ENCODE measurements around the gene LMTK3. TPM values are rescaled to one million over a fixed set of nuclear protein-coding genes. Genes with fewer than 3 reads are reported as not detected.

The LMTK3 gene
- polyA plus RNA-seq, 1 donor (not counting 4 experiments of a cell fraction or from before 2014, with no cell fraction given) = 0.51 TPM

DNA sequence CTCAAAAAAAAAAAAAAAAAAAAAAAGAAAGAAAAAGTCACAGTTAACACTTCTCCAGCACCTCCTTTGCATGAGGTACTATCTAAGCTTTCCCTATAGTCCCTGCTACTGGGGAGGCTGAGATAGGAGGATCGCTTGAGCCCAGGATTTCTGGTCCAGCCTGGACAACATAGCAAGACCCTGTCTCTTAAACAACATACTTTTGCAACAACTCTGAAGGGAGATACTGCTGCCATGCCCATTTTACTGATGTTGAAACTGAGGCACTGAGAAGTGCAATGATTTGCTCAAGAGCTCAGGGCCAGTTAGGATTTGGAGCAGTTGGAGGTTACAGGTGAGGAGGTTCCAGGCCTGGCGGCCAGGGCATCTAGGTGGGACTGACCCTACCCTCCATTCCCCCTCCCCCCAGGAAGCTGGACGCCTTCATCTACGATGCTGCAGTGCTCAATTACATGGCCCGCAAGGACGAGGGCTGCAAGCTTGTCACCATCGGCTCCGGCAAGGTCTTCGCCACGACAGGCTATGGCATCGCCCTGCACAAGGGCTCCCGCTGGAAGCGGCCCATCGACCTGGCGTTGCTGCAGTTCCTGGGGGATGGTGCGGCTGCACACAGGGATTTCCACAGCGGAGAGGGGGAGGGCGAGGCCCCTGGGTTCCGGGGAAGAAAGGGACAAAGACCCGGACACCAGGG, 70.1 kb downstream of the LMTK3 start:
- Histone ChIP-seq H3K4me3 (ENCODE audit: control insufficient read depth in 2 of 3, extremely low read depth in 1 of 3, insufficient read depth in 2 of 3, low read depth in 1 of 3, low read length in 3 of 3) (no peak overlapping the region), H3K9ac (ENCODE audit: control insufficient read depth, extremely low read depth, insufficient read depth, low read length) (no peak overlapping the region), H3K4me1 (ENCODE audit: control insufficient read depth, extremely low read depth, insufficient read depth, low read length) (peaks cover 17% of the 10 kb centered on the region), H3K79me2 (ENCODE audit: control insufficient read depth, insufficient read depth, low read length) (peaks cover 7% of the 10 kb centered on the region), H2AFZ (ENCODE audit: control insufficient read depth, low read length) (no peak overlapping the region), H3K27me3 (ENCODE audit: control insufficient read depth, extremely low read depth, insufficient read depth, low read length) (peaks cover 25% of the 10 kb centered on the region), H3K36me3 (ENCODE audit: control insufficient read depth in 2 of 2, extremely low read depth in 1 of 2, insufficient read depth in 2 of 2, low read length in 2 of 2) (no peaks in the 10 kb centered on the region), H3K9me1 (ENCODE audit: control insufficient read depth, extremely low read depth, insufficient read depth, low read length) (no peaks in the 10 kb centered on the region), H4K20me1 (ENCODE audit: control insufficient read depth, extremely low read depth, insufficient read depth, low read length) (no peaks in the 10 kb centered on the region), H3K9me3 (ENCODE audit: control insufficient read depth, low read depth, low read length) (no peaks in the 10 kb centered on the region), H3K27ac (ENCODE audit: control insufficient read depth, insufficient read depth, low read length) (no peak overlapping the region), H3K4me2 (ENCODE audit: control insufficient read depth, extremely low read depth, insufficient read depth, low read depth, low read length) (no peak overlapping the region)
- dilution Hi-C loops (cut with MboI; ENCODE audit: extremely low pct_ligation_motif_present, low sequenced_read_pairs) = no loop called here
- TF ChIP-seq, protein P1, sequence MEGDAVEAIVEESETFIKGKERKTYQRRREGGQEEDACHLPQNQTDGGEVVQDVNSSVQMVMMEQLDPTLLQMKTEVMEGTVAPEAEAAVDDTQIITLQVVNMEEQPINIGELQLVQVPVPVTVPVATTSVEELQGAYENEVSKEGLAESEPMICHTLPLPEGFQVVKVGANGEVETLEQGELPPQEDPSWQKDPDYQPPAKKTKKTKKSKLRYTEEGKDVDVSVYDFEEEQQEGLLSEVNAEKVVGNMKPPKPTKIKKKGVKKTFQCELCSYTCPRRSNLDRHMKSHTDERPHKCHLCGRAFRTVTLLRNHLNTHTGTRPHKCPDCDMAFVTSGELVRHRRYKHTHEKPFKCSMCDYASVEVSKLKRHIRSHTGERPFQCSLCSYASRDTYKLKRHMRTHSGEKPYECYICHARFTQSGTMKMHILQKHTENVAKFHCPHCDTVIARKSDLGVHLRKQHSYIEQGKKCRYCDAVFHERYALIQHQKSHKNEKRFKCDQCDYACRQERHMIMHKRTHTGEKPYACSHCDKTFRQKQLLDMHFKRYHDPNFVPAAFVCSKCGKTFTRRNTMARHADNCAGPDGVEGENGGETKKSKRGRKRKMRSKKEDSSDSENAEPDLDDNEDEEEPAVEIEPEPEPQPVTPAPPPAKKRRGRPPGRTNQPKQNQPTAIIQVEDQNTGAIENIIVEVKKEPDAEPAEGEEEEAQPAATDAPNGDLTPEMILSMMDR (optimal IDR thresholded peaks at IDR 0.05 in 1 of 3, IDR thresholded peaks at IDR 0.05 in 1 of 3, conservative IDR thresholded peaks at IDR 0.05 in 1 of 3; ENCODE audit: extremely low read depth in 1 of 3, insufficient read depth in 2 of 3, low read length in 3 of 3) = no peak
- TF ChIP-seq EZH2 (IDR thresholded peaks at IDR 0.05; ENCODE audit: low read length) = no peak
- DNase-seq (ENCODE audit: low read depth, low spot score) = no peak
- FAIRE-seq = no peak

DNA sequence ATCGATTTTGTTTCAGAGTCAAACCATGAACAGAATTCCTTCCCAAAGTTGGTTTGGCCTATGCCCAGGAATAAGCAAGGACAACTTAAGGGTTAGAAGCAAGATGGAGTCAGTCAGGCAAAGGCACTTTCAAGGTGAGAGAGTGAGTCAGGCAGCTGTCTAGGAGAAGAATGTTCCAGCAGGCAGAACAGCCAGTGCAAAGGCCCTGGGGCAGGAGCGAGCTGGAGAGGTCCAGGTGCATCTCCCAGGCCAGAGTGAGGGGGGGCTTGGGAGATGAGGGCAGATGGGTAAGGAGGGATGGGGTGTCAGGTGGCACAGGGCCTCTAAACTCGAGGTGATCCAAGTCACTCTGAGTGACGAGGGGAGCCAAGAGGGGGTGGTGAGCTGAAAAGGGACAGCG, 75.0 kb downstream of the LMTK3 start:
- DNase-seq (ENCODE audit: low read depth, low spot score) (no peak), FAIRE-seq (no peak)
- Histone ChIP-seq H3K27me3 (ENCODE audit: control insufficient read depth, extremely low read depth, insufficient read depth, low read length) (peaks cover 2% of the 10 kb centered on the region), H3K27ac (ENCODE audit: control insufficient read depth, insufficient read depth, low read length) (no peak overlapping the region), H3K9me1 (ENCODE audit: control insufficient read depth, extremely low read depth, insufficient read depth, low read length) (no peaks in the 10 kb centered on the region), H3K36me3 (ENCODE audit: control insufficient read depth in 2 of 2, extremely low read depth in 1 of 2, insufficient read depth in 2 of 2, low read length in 2 of 2) (no peaks in the 10 kb centered on the region), H3K4me2 (ENCODE audit: control insufficient read depth, extremely low read depth, insufficient read depth, low read depth, low read length) (no peak overlapping the region), H3K9ac (ENCODE audit: control insufficient read depth, extremely low read depth, insufficient read depth, low read length) (no peak overlapping the region), H2AFZ (ENCODE audit: control insufficient read depth, low read length) (no peak overlapping the region), H3K4me1 (ENCODE audit: control insufficient read depth, extremely low read depth, insufficient read depth, low read length) (no peaks in the 10 kb centered on the region), H3K9me3 (ENCODE audit: control insufficient read depth, low read depth, low read length) (no peaks in the 10 kb centered on the region), H4K20me1 (ENCODE audit: control insufficient read depth, extremely low read depth, insufficient read depth, low read length) (no peaks in the 10 kb centered on the region), H3K79me2 (ENCODE audit: control insufficient read depth, insufficient read depth, low read length) (no peaks in the 10 kb centered on the region), H3K4me3 (ENCODE audit: control insufficient read depth in 2 of 3, extremely low read depth in 1 of 3, insufficient read depth in 2 of 3, low read depth in 1 of 3, low read length in 3 of 3) (no peak overlapping the region)
- TF ChIP-seq, protein P1 (optimal IDR thresholded peaks at IDR 0.05 in 1 of 3, IDR thresholded peaks at IDR 0.05 in 1 of 3, conservative IDR thresholded peaks at IDR 0.05 in 1 of 3; ENCODE audit: extremely low read depth in 1 of 3, insufficient read depth in 2 of 3, low read length in 3 of 3) = no peak
- no peak for TF ChIP-seq EZH2 (IDR thresholded peaks at IDR 0.05; ENCODE audit: low read length)
- dilution Hi-C loops (cut with MboI; ENCODE audit: extremely low pct_ligation_motif_present, low sequenced_read_pairs) = no loop called here

Other genes starting within 250 kb of the LMTK3 start
- 0.23 to 0.45 TPM (median 0.27 TPM) in 3 replicates for gene ZNF114, start 241.8 kb downstream of the LMTK3 start, polyA plus RNA-seq
- gene EMP3, start 186.3 kb downstream of the LMTK3 start, polyA plus RNA-seq = 177 to 217 TPM (median 195 TPM) in 3 replicates
- 2.5 to 2.9 TPM (median 2.7 TPM) in 3 replicates for gene TMEM143, start 147.9 kb downstream of the LMTK3 start, polyA plus RNA-seq
- not detected in 3 replicates for gene SYNGR4, start 147.5 kb downstream of the LMTK3 start, polyA plus RNA-seq
- 84.0 to 183 TPM (median 105 TPM) in 3 replicates for gene KDELR1, start 120.3 kb downstream of the LMTK3 start, polyA plus RNA-seq
- gene GRIN2D, start 118.2 kb downstream of the LMTK3 start, polyA plus RNA-seq = 0.01 to 0.14 TPM (median 0.04 TPM) in 3 replicates
- gene GRWD1, start 65.9 kb downstream of the LMTK3 start, polyA plus RNA-seq = 23.0 to 35.4 TPM (median 26.1 TPM) in 3 replicates
- 0.34 to 0.46 TPM (median 0.39 TPM) in 3 replicates for gene KCNJ14, start 56.3 kb downstream of the LMTK3 start, polyA plus RNA-seq
- gene CYTH2, start 42.5 kb downstream of the LMTK3 start, polyA plus RNA-seq = 27.0 to 33.5 TPM (median 32.2 TPM) in 3 replicates
- 6.0 to 10.2 TPM (median 8.9 TPM) in 3 replicates for gene SULT2B1, start 40.3 kb upstream of the LMTK3 start, polyA plus RNA-seq
- 0.08 TPM in 1 of 3 replicates, not detected in the others for gene SPACA4, start 94.9 kb upstream of the LMTK3 start, polyA plus RNA-seq
- gene FAM83E, start 103.2 kb upstream of the LMTK3 start, polyA plus RNA-seq = 0.06 to 0.31 TPM (median 0.17 TPM) in 3 replicates
- gene RPL18, start 107.3 kb upstream of the LMTK3 start, polyA plus RNA-seq = 1,010 to 1,534 TPM (median 1,015 TPM) in 3 replicates
- gene SPHK2, start 107.7 kb upstream of the LMTK3 start, polyA plus RNA-seq = 2.8 to 3.8 TPM (median 3.4 TPM) in 3 replicates
- gene DBP, start 125.5 kb upstream of the LMTK3 start, polyA plus RNA-seq = 0.79 to 2.0 TPM (median 1.0 TPM) in 3 replicates
- gene CA11, start 134.4 kb upstream of the LMTK3 start, polyA plus RNA-seq = 1.6 to 3.9 TPM (median 1.7 TPM) in 3 replicates
- 0.07 to 0.19 TPM (median 0.07 TPM) in 3 replicates for gene NTN5, start 161.2 kb upstream of the LMTK3 start, polyA plus RNA-seq
- 2.3 to 4.0 TPM (median 3.7 TPM) in 3 replicates for gene FUT2, start 184.1 kb upstream of the LMTK3 start, polyA plus RNA-seq
- 0.35 to 0.39 TPM (median 0.37 TPM) in 3 replicates for gene MAMSTR, start 207.9 kb upstream of the LMTK3 start, polyA plus RNA-seq
- gene RASIP1, start 228.8 kb upstream of the LMTK3 start, polyA plus RNA-seq = 2.2 to 4.8 TPM (median 2.3 TPM) in 3 replicates
- 0.28 to 0.75 TPM (median 0.63 TPM) in 3 replicates for gene IZUMO1, start 235.1 kb upstream of the LMTK3 start, polyA plus RNA-seq
- gene FUT1, start 240.8 kb upstream of the LMTK3 start, polyA plus RNA-seq = 3.2 to 5.3 TPM (median 3.7 TPM) in 3 replicates
- gene FGF21, start 243.7 kb upstream of the LMTK3 start, polyA plus RNA-seq = not detected in 3 replicates

Measured in keratinocyte (primary cell).